Suprapubic skin (tissue), 4 donors: Measurements from ENCODE around the gene TRMO. TPM values are rescaled to one million over a fixed set of nuclear protein-coding genes. Genes with fewer than 3 reads are reported as not detected.

Source experiments
- DNase-seq, 2 donors: peaks; one replicate each; pipeline ENCODE4 v3.0.0-alpha.2; 2019; ENCODE audit warnings: low spot score in 2 of 2
- H3K27ac ChIP-seq: fragments of 200-600 bp; sonication (generic); one replicate; pipeline ENCODE4 v1.5.1; 2019
- H3K27me3 ChIP-seq: fragments of 200-600 bp; sonication (generic); one replicate; pipeline ENCODE4 v1.5.1; 2019
- H3K36me3 ChIP-seq: fragments of 200-600 bp; sonication (generic); one replicate; pipeline ENCODE4 v1.5.1; 2019
- H3K4me1 ChIP-seq: fragments of 200-600 bp; sonication (generic); one replicate; pipeline ENCODE4 v1.5.1; 2019
- H3K4me3 ChIP-seq: fragments of 200-600 bp; sonication (generic); one replicate; pipeline ENCODE4 v1.5.1; 2019; ENCODE audit warnings: mild to moderate bottlenecking
- H3K9me3 ChIP-seq: fragments of 200-600 bp; sonication (generic); one replicate; pipeline ENCODE4 v1.5.1; 2019
- CTCF ChIP-seq, 2 donors: fragments of 200-600 bp in 1 of 2; fragments of 450-650 bp in 1 of 2; sonication (generic) in 1 of 2; IDR thresholded peaks; one replicate each; pipeline ENCODE4 v1.5.1; 2016 to 2019; ENCODE audit warnings: antibody characterized with exemption in 2 of 2, mild to moderate bottlenecking in 1 of 2, moderate library complexity in 1 of 2
- EP300 ChIP-seq: sonication (generic); formaldehyde crosslinking; IDR thresholded peaks from one replicate; pipeline ENCODE4 v1.6.1; 2017; ENCODE audit warnings: antibody characterized with exemption
- POLR2A ChIP-seq, 2 donors: fragments of 450-650 bp; IDR thresholded peaks; one replicate each; pipeline ENCODE4 v1.6.1; 2017; ENCODE audit warnings: antibody characterized with exemption in 2 of 2, mild to moderate bottlenecking in 2 of 2, moderate library complexity in 2 of 2
- POLR2AphosphoS5 ChIP-seq, 3 donors: sonication (generic); formaldehyde crosslinking; IDR thresholded peaks; one replicate each; pipeline ENCODE4 v1.6.1; 2017; ENCODE audit warnings: antibody characterized with exemption in 3 of 3
- WGBS: methylation state at CpG from one replicate; pipeline ENCODE4 v1.1.5; 2018; 5-methylcytosine and 5-hydroxymethylcytosine counted together
- total RNA-seq, 4 donors: library from RNA; depleted of rRNA; stranded (reverse); fragments of >200 nt; gene quantifications; one replicate each; pipeline ENCODE4 v1.1.0, GENCODE V29; 2016

TRMO gene
- total RNA-seq, 4 donors from 2014 or later = 19.3 to 47.2 (median 31.7) TPM

- 40% methylated on average over 2 of the region's 2 CpGs for WGBS
- DNase-seq = no peak
- H3K27me3 ChIP-seq = peaks cover 83% of the 10 kb centered on the region
- peaks cover 18% of the 10 kb centered on the region for H3K4me1 ChIP-seq
- no peaks in the 10 kb centered on the region for H3K9me3 ChIP-seq
- H3K27ac ChIP-seq = no peak overlapping the region
- H3K4me3 ChIP-seq = no peak overlapping the region
- H3K36me3 ChIP-seq = no peaks in the 10 kb centered on the region
- TF ChIP-seq EP300 (no peak), POLR2A (IDR thresholded peaks at IDR 0.05) (no peak), CTCF (IDR thresholded peaks at IDR 0.05) (no peak), POLR2AphosphoS5 (IDR thresholded peaks at IDR 0.05) (no peak)
These were observed 63.0 kb downstream of the TRMO start for GRCh38 chr9:97859346-97859745.

GRCh38 chr9:97858826-97859225 is 63.5 kb downstream of the TRMO start:
- peaks cover 23% of the 10 kb centered on the region for H3K4me1 ChIP-seq
- peaks cover 85% of the 10 kb centered on the region for H3K27me3 ChIP-seq
- DNase-seq = no peak
- WGBS = 33% methylated on average over 1 of the region's 1 CpG
- H3K27ac ChIP-seq = no peak overlapping the region
- TF ChIP-seq POLR2AphosphoS5 (IDR thresholded peaks at IDR 0.05) (no peak), CTCF (IDR thresholded peaks at IDR 0.05) (no peak), POLR2A (IDR thresholded peaks at IDR 0.05) (no peak), EP300 (no peak)
- no peaks in the 10 kb centered on the region for H3K9me3 ChIP-seq
- H3K4me3 ChIP-seq = no peak overlapping the region
- H3K36me3 ChIP-seq = no peaks in the 10 kb centered on the region

GRCh38 chr9:97858393-97858713 is 63.9 kb downstream of the TRMO start:
- H3K36me3 ChIP-seq = no peaks in the 10 kb centered on the region
- no peak overlapping the region for H3K27ac ChIP-seq
- TF ChIP-seq POLR2AphosphoS5 (IDR thresholded peaks at IDR 0.05) = no peak
- no peak for TF ChIP-seq POLR2A (IDR thresholded peaks at IDR 0.05)
- TF ChIP-seq EP300 = no peak
- TF ChIP-seq CTCF (IDR thresholded peaks at IDR 0.05) = no peak
- H3K9me3 ChIP-seq = no peaks in the 10 kb centered on the region
- no peak for DNase-seq
- H3K4me1 ChIP-seq = peaks cover 28% of the 10 kb centered on the region
- no peak overlapping the region for H3K4me3 ChIP-seq
- 36% methylated on average over 6 of the region's 6 CpGs for WGBS
- H3K27me3 ChIP-seq = peaks cover 90% of the 10 kb centered on the region

- TF ChIP-seq POLR2AphosphoS5 (IDR thresholded peaks at IDR 0.05) = no peak
- no peak for TF ChIP-seq CTCF (IDR thresholded peaks at IDR 0.05)
- TF ChIP-seq EP300 = no peak
- TF ChIP-seq POLR2A (IDR thresholded peaks at IDR 0.05) = no peak
- 19% methylated on average over 35 of the region's 54 CpGs for WGBS
- H3K27ac ChIP-seq = no peak overlapping the region
These were observed 64.5 kb downstream of the TRMO start for GRCh38 chr9:97857606-97858392.

GRCh38 chr9:97856857-97857605 is 65.3 kb downstream of the TRMO start:
- WGBS = 30% methylated on average over 15 of the region's 15 CpGs
- Histone ChIP-seq H3K4me3 (no peak overlapping the region), H3K36me3 (no peaks in the 10 kb centered on the region), H3K9me3 (no peaks in the 10 kb centered on the region), H3K27me3 (peaks cover 92% of the 10 kb centered on the region), H3K27ac (no peak overlapping the region), H3K4me1 (peaks cover 38% of the 10 kb centered on the region)
- DNase-seq = no peak
- TF ChIP-seq EP300 (no peak), POLR2A (IDR thresholded peaks at IDR 0.05) (no peak), CTCF (IDR thresholded peaks at IDR 0.05) (no peak), POLR2AphosphoS5 (IDR thresholded peaks at IDR 0.05) (no peak)

More at GRCh38 chr9:97857606-97858392, 64.5 kb downstream of the TRMO start:
- H3K36me3 ChIP-seq = no peaks in the 10 kb centered on the region
- no peak overlapping the region for H3K4me3 ChIP-seq
- H3K27me3 ChIP-seq = peaks cover 92% of the 10 kb centered on the region
- H3K4me1 ChIP-seq = peaks cover 30% of the 10 kb centered on the region
- DNase-seq = no peak
- H3K9me3 ChIP-seq = no peaks in the 10 kb centered on the region
